HEK293 (cell line): Measurements from ENCODE around the gene ATP6V0A1.

Experiments used
- FEZF1 ChIP-seq: fragments of 450-650 bp; formaldehyde crosslinking; IDR thresholded peaks from 2 replicates; pipeline ENCODE4 v1.5.1; 2016; ENCODE audit warnings: missing biosample characterization, missing genetic modification characterization
- HOXA7 ChIP-seq: sonication (generic); formaldehyde crosslinking; IDR thresholded peaks from 2 replicates; pipeline ENCODE4 v1.8.1; 2022; ENCODE audit warnings: missing genetic modification reagents, borderline replicate concordance
- WT1 ChIP-seq: fragments of 450-650 bp; formaldehyde crosslinking; IDR thresholded peaks from 2 replicates; pipeline ENCODE4 v1.5.1; 2016; ENCODE audit warnings: missing biosample characterization, missing genetic modification characterization
- ZNF140 ChIP-seq: fragments of 450-650 bp; formaldehyde crosslinking; IDR thresholded peaks from 2 replicates; pipeline ENCODE4 v1.5.1; 2016; ENCODE audit warnings: missing biosample characterization, missing genetic modification characterization
- ZNF157 ChIP-seq: fragments of 450-650 bp; formaldehyde crosslinking; IDR thresholded peaks from 2 replicates; pipeline ENCODE4 v1.5.1; 2016; ENCODE audit warnings: missing biosample characterization, missing genetic modification characterization
- ZNF23 ChIP-seq: fragments of 450-650 bp; formaldehyde crosslinking; IDR thresholded peaks from 2 replicates; pipeline ENCODE4 v1.5.1; 2016; ENCODE audit warnings: missing biosample characterization, missing genetic modification characterization, borderline replicate concordance
- ZNF266 ChIP-seq: fragments of 450-650 bp; formaldehyde crosslinking; IDR thresholded peaks from 2 replicates; pipeline ENCODE4 v1.5.1; 2016; ENCODE audit warnings: missing biosample characterization, missing genetic modification characterization, low read depth
- ZNF37A ChIP-seq: fragments of 450-650 bp; IDR thresholded peaks from 2 replicates; pipeline ENCODE4 v1.5.1; 2018; ENCODE audit warnings: missing biosample characterization, missing genetic modification characterization
- ZNF530 ChIP-seq: fragments of 450-650 bp; formaldehyde crosslinking; IDR thresholded peaks from 2 replicates; pipeline ENCODE4 v1.5.1; 2016; ENCODE audit warnings: low read depth, missing biosample characterization, missing genetic modification characterization
- ZNF677 ChIP-seq: fragments of 450-650 bp; IDR thresholded peaks from 2 replicates; pipeline ENCODE4 v1.5.0; 2018; ENCODE audit warnings: missing biosample characterization, mild to moderate bottlenecking, missing genetic modification characterization, moderate library complexity
- ZNF843 ChIP-seq: fragments of 450-650 bp; formaldehyde crosslinking; IDR thresholded peaks from 2 replicates; pipeline ENCODE4 v1.5.1; 2016; ENCODE audit warnings: missing biosample characterization, missing genetic modification characterization
- TF ChIP-seq, protein P1 (sequence below): fragments of 450-650 bp; formaldehyde crosslinking; IDR thresholded peaks from 2 replicates; pipeline ENCODE4 v1.5.1; 2016; ENCODE audit warnings: missing biosample characterization, missing genetic modification characterization
- TF ChIP-seq, protein P2 (sequence below): fragments of 450-650 bp; formaldehyde crosslinking; IDR thresholded peaks from 2 replicates; pipeline ENCODE4 v1.5.1; 2016; ENCODE audit warnings: missing biosample characterization, missing genetic modification characterization
- TF ChIP-seq, protein P3 (sequence below): fragments of 450-650 bp; formaldehyde crosslinking; IDR thresholded peaks from 2 replicates; pipeline ENCODE4 v1.5.1; 2016; ENCODE audit warnings: missing biosample characterization, missing genetic modification characterization
- TF ChIP-seq, protein P4 (sequence below): fragments of 450-650 bp; formaldehyde crosslinking; IDR thresholded peaks from 2 replicates; pipeline ENCODE4; 2016; ENCODE audit warnings: missing biosample characterization, missing genetic modification characterization
- TF ChIP-seq, protein P5 (sequence below): fragments of 450-650 bp; formaldehyde crosslinking; IDR thresholded peaks from 2 replicates; pipeline ENCODE4 v1.5.1; 2016; ENCODE audit warnings: missing biosample characterization, missing genetic modification characterization, borderline replicate concordance
- TF ChIP-seq, protein P6 (sequence below): fragments of 450-650 bp; formaldehyde crosslinking; IDR thresholded peaks from 2 replicates; pipeline ENCODE4 v1.5.1; 2016; ENCODE audit warnings: missing biosample characterization, missing genetic modification characterization
- TF ChIP-seq, protein P7 (sequence below): fragments of 450-650 bp; formaldehyde crosslinking; IDR thresholded peaks from 2 replicates; pipeline ENCODE4 v1.5.1; 2016; ENCODE audit warnings: missing biosample characterization, missing genetic modification characterization
- TF ChIP-seq, protein P8 (sequence below): fragments of 450-650 bp; formaldehyde crosslinking; IDR thresholded peaks from 2 replicates; pipeline ENCODE4 v1.5.1; 2016; ENCODE audit warnings: missing biosample characterization, missing genetic modification characterization, borderline replicate concordance
- TF ChIP-seq, protein P9 (sequence below): fragments of 450-650 bp; formaldehyde crosslinking; IDR thresholded peaks from 2 replicates; pipeline ENCODE4 v1.5.1; 2016; ENCODE audit warnings: missing biosample characterization, missing genetic modification characterization

The ATP6V0A1 gene

DNA sequence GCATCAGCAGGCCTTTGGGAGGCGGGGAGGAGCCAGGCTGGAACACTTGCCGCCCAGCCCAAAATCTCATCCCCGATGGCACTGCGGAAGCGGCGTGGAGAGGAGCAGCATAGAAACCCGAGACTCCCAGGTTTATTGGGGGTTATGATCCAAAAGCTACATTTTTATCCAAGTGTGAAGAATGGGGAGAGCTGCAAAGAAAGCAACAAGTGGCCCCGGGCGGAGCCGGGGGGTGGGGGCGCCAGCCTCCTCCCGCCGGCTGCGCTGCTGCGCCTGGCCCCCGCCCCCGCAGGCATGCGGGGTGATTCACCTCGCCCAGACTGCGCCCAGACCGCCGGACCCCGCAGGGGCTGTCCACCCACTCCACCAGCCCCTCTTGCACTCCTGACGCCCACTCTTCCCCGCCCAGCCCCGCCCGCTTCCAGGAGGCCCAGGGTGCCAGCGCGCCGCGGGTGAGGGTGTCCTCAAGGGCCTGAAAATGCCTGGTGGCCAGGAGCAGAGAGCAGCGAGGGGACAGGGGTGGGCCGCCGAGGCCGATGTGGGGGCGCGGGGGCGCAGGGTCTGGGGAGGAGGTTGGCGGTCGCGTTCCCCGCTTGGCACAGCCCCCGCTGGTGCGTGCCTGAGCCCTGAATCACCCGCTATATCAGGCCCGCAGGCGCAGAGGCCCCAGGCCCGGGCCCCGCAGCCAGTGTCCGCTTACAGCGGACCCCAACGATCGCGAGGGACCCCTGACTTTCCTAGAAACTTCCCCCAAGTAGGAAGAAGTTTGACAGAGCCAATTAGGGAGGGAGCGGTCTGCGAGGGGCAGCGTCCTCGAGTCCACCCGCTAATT is 37.0 kb upstream of the ATP6V0A1 start (continued):
- TF ChIP-seq, protein P1, sequence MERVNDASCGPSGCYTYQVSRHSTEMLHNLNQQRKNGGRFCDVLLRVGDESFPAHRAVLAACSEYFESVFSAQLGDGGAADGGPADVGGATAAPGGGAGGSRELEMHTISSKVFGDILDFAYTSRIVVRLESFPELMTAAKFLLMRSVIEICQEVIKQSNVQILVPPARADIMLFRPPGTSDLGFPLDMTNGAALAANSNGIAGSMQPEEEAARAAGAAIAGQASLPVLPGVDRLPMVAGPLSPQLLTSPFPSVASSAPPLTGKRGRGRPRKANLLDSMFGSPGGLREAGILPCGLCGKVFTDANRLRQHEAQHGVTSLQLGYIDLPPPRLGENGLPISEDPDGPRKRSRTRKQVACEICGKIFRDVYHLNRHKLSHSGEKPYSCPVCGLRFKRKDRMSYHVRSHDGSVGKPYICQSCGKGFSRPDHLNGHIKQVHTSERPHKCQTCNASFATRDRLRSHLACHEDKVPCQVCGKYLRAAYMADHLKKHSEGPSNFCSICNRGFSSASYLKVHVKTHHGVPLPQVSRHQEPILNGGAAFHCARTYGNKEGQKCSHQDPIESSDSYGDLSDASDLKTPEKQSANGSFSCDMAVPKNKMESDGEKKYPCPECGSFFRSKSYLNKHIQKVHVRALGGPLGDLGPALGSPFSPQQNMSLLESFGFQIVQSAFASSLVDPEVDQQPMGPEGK (tag by site-specific recombination), result peak; percentile 84
- TF ChIP-seq ZNF37A (tag by site-specific recombination) (no peak), FEZF1 (tag by site-specific recombination) (no peak), WT1 (tag by site-specific recombination) (0 out of 2 replicates have a peak, but pooled peaks have one; percentile 29), ZNF23 (tag by site-specific recombination) (no peak), ZNF157 (tag by site-specific recombination) (no peak), HOXA7 (CRISPR knock-in tag) (no peak), ZNF843 (tag by site-specific recombination) (no peak), ZNF266 (tag by site-specific recombination) (no peak), ZNF677 (no peak), ZNF530 (tag by site-specific recombination) (no peak), ZNF140 (tag by site-specific recombination) (no peak)
- TF ChIP-seq, protein P2, sequence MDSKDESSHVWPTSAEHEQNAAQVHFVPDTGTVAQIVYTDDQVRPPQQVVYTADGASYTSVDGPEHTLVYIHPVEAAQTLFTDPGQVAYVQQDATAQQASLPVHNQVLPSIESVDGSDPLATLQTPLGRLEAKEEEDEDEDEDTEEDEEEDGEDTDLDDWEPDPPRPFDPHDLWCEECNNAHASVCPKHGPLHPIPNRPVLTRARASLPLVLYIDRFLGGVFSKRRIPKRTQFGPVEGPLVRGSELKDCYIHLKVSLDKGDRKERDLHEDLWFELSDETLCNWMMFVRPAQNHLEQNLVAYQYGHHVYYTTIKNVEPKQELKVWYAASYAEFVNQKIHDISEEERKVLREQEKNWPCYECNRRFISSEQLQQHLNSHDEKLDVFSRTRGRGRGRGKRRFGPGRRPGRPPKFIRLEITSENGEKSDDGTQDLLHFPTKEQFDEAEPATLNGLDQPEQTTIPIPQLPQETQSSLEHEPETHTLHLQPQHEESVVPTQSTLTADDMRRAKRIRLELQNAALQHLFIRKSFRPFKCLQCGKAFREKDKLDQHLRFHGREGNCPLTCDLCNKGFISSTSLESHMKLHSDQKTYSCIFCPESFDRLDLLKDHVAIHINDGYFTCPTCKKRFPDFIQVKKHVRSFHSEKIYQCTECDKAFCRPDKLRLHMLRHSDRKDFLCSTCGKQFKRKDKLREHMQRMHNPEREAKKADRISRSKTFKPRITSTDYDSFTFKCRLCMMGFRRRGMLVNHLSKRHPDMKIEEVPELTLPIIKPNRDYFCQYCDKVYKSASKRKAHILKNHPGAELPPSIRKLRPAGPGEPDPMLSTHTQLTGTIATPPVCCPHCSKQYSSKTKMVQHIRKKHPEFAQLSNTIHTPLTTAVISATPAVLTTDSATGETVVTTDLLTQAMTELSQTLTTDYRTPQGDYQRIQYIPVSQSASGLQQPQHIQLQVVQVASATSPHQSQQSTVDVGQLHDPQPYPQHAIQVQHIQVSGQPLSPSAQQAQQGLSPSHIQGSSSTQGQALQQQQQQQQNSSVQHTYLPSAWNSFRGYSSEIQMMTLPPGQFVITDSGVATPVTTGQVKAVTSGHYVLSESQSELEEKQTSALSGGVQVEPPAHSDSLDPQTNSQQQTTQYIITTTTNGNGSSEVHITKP (tag by site-specific recombination), result peak; percentile 36
- TF ChIP-seq, protein P3, sequence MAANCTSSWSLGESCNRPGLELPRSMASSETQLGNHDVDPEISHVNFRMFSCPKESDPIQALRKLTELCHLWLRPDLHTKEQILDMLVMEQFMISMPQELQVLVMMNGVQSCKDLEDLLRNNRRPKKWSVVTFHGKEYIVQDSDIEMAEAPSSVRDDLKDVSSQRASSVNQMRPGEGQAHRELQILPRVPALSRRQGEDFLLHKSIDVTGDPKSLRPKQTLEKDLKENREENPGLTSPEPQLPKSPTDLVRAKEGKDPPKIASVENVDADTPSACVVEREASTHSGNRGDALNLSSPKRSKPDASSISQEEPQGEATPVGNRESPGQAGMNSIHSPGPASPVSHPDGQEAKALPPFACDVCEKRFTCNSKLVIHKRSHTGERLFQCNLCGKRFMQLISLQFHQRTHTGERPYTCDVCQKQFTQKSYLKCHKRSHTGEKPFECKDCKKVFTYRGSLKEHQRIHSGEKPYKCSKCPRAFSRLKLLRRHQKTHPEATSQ (tag by site-specific recombination), result no peak
- TF ChIP-seq, protein P4, sequence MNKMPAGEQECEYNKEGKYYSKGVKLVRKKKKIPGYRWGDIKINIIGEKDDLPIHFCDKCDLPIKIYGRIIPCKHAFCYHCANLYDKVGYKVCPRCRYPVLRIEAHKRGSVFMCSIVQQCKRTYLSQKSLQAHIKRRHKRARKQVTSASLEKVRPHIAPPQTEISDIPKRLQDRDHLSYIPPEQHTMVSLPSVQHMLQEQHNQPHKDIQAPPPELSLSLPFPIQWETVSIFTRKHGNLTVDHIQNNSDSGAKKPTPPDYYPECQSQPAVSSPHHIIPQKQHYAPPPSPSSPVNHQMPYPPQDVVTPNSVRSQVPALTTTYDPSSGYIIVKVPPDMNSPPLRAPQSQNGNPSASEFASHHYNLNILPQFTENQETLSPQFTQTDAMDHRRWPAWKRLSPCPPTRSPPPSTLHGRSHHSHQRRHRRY, result no peak
- TF ChIP-seq, protein P5, sequence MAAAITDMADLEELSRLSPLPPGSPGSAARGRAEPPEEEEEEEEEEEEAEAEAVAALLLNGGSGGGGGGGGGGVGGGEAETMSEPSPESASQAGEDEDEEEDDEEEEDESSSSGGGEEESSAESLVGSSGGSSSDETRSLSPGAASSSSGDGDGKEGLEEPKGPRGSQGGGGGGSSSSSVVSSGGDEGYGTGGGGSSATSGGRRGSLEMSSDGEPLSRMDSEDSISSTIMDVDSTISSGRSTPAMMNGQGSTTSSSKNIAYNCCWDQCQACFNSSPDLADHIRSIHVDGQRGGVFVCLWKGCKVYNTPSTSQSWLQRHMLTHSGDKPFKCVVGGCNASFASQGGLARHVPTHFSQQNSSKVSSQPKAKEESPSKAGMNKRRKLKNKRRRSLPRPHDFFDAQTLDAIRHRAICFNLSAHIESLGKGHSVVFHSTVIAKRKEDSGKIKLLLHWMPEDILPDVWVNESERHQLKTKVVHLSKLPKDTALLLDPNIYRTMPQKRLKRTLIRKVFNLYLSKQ, result no peak
- TF ChIP-seq, protein P6, sequence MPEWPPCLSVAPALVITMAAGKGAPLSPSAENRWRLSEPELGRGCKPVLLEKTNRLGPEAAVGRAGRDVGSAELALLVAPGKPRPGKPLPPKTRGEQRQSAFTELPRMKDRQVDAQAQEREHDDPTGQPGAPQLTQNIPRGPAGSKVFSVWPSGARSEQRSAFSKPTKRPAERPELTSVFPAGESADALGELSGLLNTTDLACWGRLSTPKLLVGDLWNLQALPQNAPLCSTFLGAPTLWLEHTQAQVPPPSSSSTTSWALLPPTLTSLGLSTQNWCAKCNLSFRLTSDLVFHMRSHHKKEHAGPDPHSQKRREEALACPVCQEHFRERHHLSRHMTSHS (tag by site-specific recombination), result no peak
- TF ChIP-seq, protein P7, sequence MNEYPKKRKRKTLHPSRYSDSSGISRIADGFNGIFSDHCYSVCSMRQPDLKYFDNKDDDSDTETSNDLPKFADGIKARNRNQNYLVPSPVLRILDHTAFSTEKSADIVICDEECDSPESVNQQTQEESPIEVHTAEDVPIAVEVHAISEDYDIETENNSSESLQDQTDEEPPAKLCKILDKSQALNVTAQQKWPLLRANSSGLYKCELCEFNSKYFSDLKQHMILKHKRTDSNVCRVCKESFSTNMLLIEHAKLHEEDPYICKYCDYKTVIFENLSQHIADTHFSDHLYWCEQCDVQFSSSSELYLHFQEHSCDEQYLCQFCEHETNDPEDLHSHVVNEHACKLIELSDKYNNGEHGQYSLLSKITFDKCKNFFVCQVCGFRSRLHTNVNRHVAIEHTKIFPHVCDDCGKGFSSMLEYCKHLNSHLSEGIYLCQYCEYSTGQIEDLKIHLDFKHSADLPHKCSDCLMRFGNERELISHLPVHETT (tag by site-specific recombination), result no peak
- TF ChIP-seq, protein P8, sequence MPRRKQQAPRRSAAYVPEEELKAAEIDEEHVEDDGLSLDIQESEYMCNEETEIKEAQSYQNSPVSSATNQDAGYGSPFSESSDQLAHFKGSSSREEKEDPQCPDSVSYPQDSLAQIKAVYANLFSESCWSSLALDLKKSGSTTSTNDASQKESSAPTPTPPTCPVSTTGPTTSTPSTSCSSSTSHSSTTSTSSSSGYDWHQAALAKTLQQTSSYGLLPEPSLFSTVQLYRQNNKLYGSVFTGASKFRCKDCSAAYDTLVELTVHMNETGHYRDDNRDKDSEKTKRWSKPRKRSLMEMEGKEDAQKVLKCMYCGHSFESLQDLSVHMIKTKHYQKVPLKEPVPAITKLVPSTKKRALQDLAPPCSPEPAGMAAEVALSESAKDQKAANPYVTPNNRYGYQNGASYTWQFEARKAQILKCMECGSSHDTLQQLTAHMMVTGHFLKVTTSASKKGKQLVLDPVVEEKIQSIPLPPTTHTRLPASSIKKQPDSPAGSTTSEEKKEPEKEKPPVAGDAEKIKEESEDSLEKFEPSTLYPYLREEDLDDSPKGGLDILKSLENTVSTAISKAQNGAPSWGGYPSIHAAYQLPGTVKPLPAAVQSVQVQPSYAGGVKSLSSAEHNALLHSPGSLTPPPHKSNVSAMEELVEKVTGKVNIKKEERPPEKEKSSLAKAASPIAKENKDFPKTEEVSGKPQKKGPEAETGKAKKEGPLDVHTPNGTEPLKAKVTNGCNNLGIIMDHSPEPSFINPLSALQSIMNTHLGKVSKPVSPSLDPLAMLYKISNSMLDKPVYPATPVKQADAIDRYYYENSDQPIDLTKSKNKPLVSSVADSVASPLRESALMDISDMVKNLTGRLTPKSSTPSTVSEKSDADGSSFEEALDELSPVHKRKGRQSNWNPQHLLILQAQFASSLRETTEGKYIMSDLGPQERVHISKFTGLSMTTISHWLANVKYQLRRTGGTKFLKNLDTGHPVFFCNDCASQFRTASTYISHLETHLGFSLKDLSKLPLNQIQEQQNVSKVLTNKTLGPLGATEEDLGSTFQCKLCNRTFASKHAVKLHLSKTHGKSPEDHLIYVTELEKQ, result no peak
- TF ChIP-seq, protein P9, sequence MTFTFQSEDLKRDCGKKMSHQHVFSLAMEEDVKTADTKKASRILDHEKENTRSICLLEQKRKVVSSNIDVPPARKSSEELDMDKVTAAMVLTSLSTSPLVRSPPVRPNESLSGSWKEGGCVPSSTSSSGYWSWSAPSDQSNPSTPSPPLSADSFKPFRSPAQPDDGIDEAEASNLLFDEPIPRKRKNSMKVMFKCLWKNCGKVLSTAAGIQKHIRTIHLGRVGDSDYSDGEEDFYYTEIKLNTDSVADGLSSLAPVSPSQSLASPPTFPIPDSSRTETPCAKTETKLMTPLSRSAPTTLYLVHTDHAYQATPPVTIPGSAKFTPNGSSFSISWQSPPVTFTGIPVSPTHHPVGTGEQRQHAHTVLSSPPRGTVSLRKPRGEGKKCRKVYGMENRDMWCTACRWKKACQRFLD, result no peak
